ENCODE measurements around the gene KCNG3. TPM values are rescaled to one million over a fixed set of nuclear protein-coding genes. Genes with fewer than 3 reads are reported as not detected.

The KCNG3 gene
- total RNA-seq, 1 donor from 2014 or later, result 0.18 TPM

- Mint-ChIP-seq H3K27ac (no peak overlapping the region), H3K9me3 (no peaks in the 10 kb centered on the region), H3K36me3 (no peaks in the 10 kb centered on the region), H3K27me3 (ENCODE audit: low read depth) (peaks cover 12% of the 10 kb centered on the region), H3K4me3 (no peak overlapping the region), H3K4me1 (no peaks in the 10 kb centered on the region)
- DNase-seq (ENCODE audit: low spot score in 2 of 2, unreplicated experiment in 2 of 2), result no peak
- no peak for TF ChIP-seq CTCF (IDR thresholded peaks at IDR 0.05; ENCODE audit: unreplicated experiment)
These were observed 51.0 kb downstream of the KCNG3 start for GRCh38 chr2:42442774-42443173.

- Mint-ChIP-seq H3K9me3 (no peaks in the 10 kb centered on the region), H3K27ac (no peak overlapping the region), H3K27me3 (ENCODE audit: low read depth) (peaks cover 17% of the 10 kb centered on the region), H3K4me1 (no peaks in the 10 kb centered on the region), H3K4me3 (no peak overlapping the region), H3K36me3 (no peaks in the 10 kb centered on the region)
- no peak for TF ChIP-seq CTCF (IDR thresholded peaks at IDR 0.05; ENCODE audit: unreplicated experiment)
- no peak for DNase-seq (ENCODE audit: low spot score in 2 of 2, unreplicated experiment in 2 of 2)
These were observed 55.1 kb downstream of the KCNG3 start for GRCh38 chr2:42438685-42439084.

DNA sequence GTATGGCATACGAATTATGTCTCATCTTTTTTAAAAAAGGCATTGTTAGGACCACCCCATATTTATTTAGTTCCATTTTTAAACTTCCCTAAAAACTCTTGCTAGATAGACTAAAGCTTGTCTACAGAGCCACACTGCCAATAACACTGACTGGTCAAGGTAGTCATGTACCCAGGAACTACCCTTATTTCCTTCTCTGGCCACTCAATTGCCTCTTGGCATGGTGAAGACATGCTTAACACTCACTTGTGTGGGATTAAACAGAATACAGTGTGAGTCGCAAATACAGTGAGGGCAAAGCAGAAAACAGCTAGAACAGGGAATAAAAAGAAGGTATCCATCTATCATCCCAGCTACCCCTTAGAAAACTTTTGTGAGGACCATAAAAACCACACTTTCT, 57.4 kb downstream of the KCNG3 start:
- DNase-seq (ENCODE audit: low spot score in 2 of 2, unreplicated experiment in 2 of 2), result no peak

GRCh38 chr2:42435628-42436027, 58.2 kb downstream of the KCNG3 start:
- Mint-ChIP-seq H3K4me1 (no peaks in the 10 kb centered on the region), H3K9me3 (no peaks in the 10 kb centered on the region), H3K4me3 (no peak overlapping the region), H3K36me3 (no peaks in the 10 kb centered on the region), H3K27me3 (ENCODE audit: low read depth) (peaks cover 15% of the 10 kb centered on the region), H3K27ac (no peak overlapping the region)
- no peak for DNase-seq (ENCODE audit: low spot score in 2 of 2, unreplicated experiment in 2 of 2)
- TF ChIP-seq CTCF (IDR thresholded peaks at IDR 0.05; ENCODE audit: unreplicated experiment), result no peak

More for the DNA sequence above, 57.4 kb downstream of the KCNG3 start:
- Mint-ChIP-seq H3K9me3 (no peaks in the 10 kb centered on the region), H3K4me3 (no peak overlapping the region), H3K36me3 (no peaks in the 10 kb centered on the region), H3K27ac (no peak overlapping the region), H3K27me3 (ENCODE audit: low read depth) (peaks cover 15% of the 10 kb centered on the region), H3K4me1 (no peaks in the 10 kb centered on the region)
- no peak for TF ChIP-seq CTCF (IDR thresholded peaks at IDR 0.05; ENCODE audit: unreplicated experiment)

GRCh38 chr2:42430188-42430587, 63.6 kb downstream of the KCNG3 start:
- Mint-ChIP-seq H3K9me3 (no peaks in the 10 kb centered on the region), H3K36me3 (no peaks in the 10 kb centered on the region), H3K4me1 (no peaks in the 10 kb centered on the region), H3K4me3 (no peak overlapping the region), H3K27me3 (ENCODE audit: low read depth) (peaks cover 8% of the 10 kb centered on the region), H3K27ac (no peak overlapping the region)
- no peak for TF ChIP-seq CTCF (IDR thresholded peaks at IDR 0.05; ENCODE audit: unreplicated experiment)
- DNase-seq (ENCODE audit: low spot score in 2 of 2, unreplicated experiment in 2 of 2), result no peak

GRCh38 chr2:42429352-42429751, 64.4 kb downstream of the KCNG3 start:
- Mint-ChIP-seq H3K36me3 (no peaks in the 10 kb centered on the region), H3K9me3 (no peaks in the 10 kb centered on the region), H3K4me3 (no peak overlapping the region), H3K4me1 (no peaks in the 10 kb centered on the region), H3K27me3 (ENCODE audit: low read depth) (peaks cover 5% of the 10 kb centered on the region), H3K27ac (no peak overlapping the region)
- TF ChIP-seq CTCF (IDR thresholded peaks at IDR 0.05; ENCODE audit: unreplicated experiment), result no peak
- DNase-seq (ENCODE audit: low spot score in 2 of 2, unreplicated experiment in 2 of 2), result no peak
